ENCODE results near the gene OSBPL5.
A peak's percentile ranks its signal among the peaks of the same experiment; 100 is the strongest.

OSBPL5 gene

DNA sequence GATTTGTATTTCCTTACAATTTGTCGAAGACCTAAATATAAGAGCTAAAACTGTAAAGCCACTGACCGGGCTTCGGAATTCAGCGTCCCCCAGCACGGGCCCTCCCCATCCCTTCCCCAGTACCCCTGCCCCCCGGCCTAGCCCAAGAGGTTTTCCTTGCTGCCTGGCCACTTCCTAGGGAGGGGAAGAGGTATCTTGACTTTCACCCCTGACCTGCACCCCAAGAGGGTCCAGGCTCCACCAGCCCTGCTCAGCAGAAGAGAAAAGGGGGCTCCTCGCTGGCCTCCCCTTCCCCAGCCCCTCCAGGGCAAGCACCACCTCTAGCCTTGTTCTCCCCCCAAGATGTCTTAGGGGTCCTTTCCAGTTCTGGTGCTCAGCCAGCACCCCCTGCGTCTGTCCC lies 81.8 kb downstream of the OSBPL5 start:
- ChIA-PET POLR2A (no interaction called here), CTCF (no interaction called here)
- H3K36me3 ChIP-seq (ENCODE audit: control insufficient read depth in 2 of 2, insufficient read depth in 1 of 2, low read length in 2 of 2) = no peaks in the 10 kb centered on the region
- no peak for TF ChIP-seq KLF9 (tag by site-specific recombination; IDR thresholded peaks at IDR 0.05; ENCODE audit: low read depth)
- TF ChIP-seq, protein P1, sequence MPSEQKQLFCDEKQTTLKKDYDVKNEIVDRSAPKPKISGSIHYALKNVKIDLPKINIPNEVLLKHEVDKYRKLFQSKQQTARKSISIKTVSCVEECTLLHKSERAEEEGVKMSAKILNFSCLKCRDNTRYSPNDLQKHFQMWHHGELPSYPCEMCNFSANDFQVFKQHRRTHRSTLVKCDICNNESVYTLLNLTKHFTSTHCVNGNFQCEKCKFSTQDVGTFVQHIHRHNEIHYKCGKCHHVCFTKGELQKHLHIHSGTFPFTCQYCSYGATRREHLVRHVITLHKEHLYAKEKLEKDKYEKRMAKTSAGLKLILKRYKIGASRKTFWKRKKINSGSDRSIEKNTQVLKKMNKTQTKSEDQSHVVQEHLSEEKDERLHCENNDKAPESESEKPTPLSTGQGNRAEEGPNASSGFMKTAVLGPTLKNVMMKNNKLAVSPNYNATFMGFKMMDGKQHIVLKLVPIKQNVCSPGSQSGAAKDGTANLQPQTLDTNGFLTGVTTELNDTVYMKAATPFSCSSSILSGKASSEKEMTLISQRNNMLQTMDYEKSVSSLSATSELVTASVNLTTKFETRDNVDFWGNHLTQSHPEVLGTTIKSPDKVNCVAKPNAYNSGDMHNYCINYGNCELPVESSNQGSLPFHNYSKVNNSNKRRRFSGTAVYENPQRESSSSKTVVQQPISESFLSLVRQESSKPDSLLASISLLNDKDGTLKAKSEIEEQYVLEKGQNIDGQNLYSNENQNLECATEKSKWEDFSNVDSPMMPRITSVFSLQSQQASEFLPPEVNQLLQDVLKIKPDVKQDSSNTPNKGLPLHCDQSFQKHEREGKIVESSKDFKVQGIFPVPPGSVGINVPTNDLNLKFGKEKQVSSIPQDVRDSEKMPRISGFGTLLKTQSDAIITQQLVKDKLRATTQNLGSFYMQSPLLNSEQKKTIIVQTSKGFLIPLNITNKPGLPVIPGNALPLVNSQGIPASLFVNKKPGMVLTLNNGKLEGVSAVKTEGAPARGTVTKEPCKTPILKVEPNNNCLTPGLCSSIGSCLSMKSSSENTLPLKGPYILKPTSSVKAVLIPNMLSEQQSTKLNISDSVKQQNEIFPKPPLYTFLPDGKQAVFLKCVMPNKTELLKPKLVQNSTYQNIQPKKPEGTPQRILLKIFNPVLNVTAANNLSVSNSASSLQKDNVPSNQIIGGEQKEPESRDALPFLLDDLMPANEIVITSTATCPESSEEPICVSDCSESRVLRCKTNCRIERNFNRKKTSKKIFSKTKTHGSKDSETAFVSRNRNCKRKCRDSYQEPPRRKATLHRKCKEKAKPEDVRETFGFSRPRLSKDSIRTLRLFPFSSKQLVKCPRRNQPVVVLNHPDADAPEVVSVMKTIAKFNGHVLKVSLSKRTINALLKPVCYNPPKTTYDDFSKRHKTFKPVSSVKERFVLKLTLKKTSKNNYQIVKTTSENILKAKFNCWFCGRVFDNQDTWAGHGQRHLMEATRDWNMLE (tag by site-specific recombination; conservative IDR thresholded peaks at IDR 0.05; ENCODE audit: low read depth) = no peak
- no peak for TF ChIP-seq ZNF416 (tag by site-specific recombination; IDR thresholded peaks at IDR 0.05)
- TF ChIP-seq ZNF501 (tag by site-specific recombination; IDR thresholded peaks at IDR 0.05) = no peak
- TF ChIP-seq KLF1 (tag by site-specific recombination; IDR thresholded peaks at IDR 0.05) = no peak
- no peak for TF ChIP-seq ZNF112 (tag by site-specific recombination; IDR thresholded peaks at IDR 0.05)
- no peak for TF ChIP-seq IKZF3 (tag by site-specific recombination; IDR thresholded peaks at IDR 0.05)
- TF ChIP-seq ZNF560 (tag by site-specific recombination; IDR thresholded peaks at IDR 0.05; ENCODE audit: borderline replicate concordance) = no peak
- no peak for TF ChIP-seq ZNF350 (tag by site-specific recombination; IDR thresholded peaks at IDR 0.05)
- H3K4me3 ChIP-seq (ENCODE audit: low read depth, low read length) = no peak overlapping the region
- no peak overlapping the region for H3K27ac ChIP-seq (ENCODE audit: extremely low read depth, low read depth, low read length)
- H3K9me3 ChIP-seq (ENCODE audit: control insufficient read depth, insufficient read depth, low read depth, low read length) = no peaks in the 10 kb centered on the region
- no peaks in the 10 kb centered on the region for H3K4me1 ChIP-seq (ENCODE audit: control insufficient read depth, insufficient read depth, low read length)

GRCh38 chr11:3081386-3081751 lies 83.7 kb downstream of the OSBPL5 start:
- POLR2A ChIA-PET = no interaction called here

DNA sequence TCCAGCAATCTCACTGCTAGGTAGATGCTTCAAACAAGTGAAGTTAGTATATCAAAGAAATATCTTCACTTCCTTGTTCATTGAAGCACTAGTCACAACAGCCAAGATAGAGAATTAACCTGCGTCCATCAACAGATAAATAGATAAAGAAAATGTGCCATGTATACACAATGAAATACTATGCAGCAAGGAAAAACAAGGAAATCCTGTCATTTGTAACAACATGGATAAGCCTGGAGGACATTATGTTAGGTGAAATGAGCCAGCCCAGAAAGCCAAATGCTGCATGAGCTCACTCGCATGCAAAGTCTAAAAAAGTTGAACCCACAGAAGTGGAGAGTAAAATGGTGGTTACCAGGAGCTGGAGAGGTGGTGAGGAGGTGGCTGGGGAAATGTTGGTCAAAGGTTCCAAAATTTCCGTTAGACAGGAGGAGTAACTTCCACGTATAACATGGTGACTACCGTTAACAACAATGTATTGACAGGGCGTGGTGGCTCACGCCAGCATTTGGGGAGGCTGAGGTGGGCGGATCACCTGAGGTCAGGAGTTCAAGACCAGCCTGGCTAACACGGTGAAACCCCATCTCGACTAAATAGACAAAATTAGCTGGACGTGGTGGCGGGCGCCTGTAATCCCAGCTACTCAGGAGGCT lies 84.3 kb downstream of the OSBPL5 start:
- ChIA-PET POLR2A (no interaction called here), CTCF (interaction anchor here (0.7 kb wide), 1 partner anchor 71 kb away, joined by 3 read pairs; no protein-coding TSS in a partner anchor)

More at GRCh38 chr11:3081386-3081751, 83.7 kb downstream of the OSBPL5 start:
- Histone ChIP-seq H3K4me1 (ENCODE audit: control insufficient read depth, insufficient read depth, low read length) (no peaks in the 10 kb centered on the region), H3K36me3 (ENCODE audit: control insufficient read depth in 2 of 2, insufficient read depth in 1 of 2, low read length in 2 of 2) (no peaks in the 10 kb centered on the region), H3K4me3 (ENCODE audit: low read depth, low read length) (no peak overlapping the region), H3K9me3 (ENCODE audit: control insufficient read depth, insufficient read depth, low read depth, low read length) (no peaks in the 10 kb centered on the region), H3K27ac (ENCODE audit: extremely low read depth, low read depth, low read length) (no peak overlapping the region)
- CTCF ChIA-PET = interaction anchor here (0.8 kb wide), 1 partner anchor 44 kb away, joined by 4 read pairs; no protein-coding TSS in a partner anchor
- no peak for TF ChIP-seq ZNF302 (tag by site-specific recombination; IDR thresholded peaks at IDR 0.05; ENCODE audit: low read depth)

GRCh38 chr11:3080104-3080503 lies 85.0 kb downstream of the OSBPL5 start:
- Histone ChIP-seq H3K27ac (ENCODE audit: extremely low read depth, low read depth, low read length) (no peak overlapping the region), H3K36me3 (ENCODE audit: control insufficient read depth in 2 of 2, insufficient read depth in 1 of 2, low read length in 2 of 2) (no peaks in the 10 kb centered on the region), H3K4me3 (ENCODE audit: low read depth, low read length) (no peak overlapping the region), H3K4me1 (ENCODE audit: control insufficient read depth, insufficient read depth, low read length) (no peaks in the 10 kb centered on the region), H3K9me3 (ENCODE audit: control insufficient read depth, insufficient read depth, low read depth, low read length) (no peaks in the 10 kb centered on the region)
- ChIA-PET POLR2A (interaction anchor here (0.7 kb wide), 1 partner anchor 23 kb away, joined by 4 read pairs; no protein-coding TSS in a partner anchor), CTCF (interaction anchor here (0.6 to 0.9 kb wide), 4 partner anchors 10 to 48 kb away, joined by 3 to 4 read pairs (median 3); no protein-coding TSS in a partner anchor)
- TF ChIP-seq ZSCAN4 (tag by site-specific recombination; IDR thresholded peaks at IDR 0.05) (no peak), ZNF571 (tag by site-specific recombination; IDR thresholded peaks at IDR 0.05) (no peak), ZNF140 (tag by site-specific recombination; IDR thresholded peaks at IDR 0.05) (no peak), TCF7L2 (IDR thresholded peaks at IDR 0.05; ENCODE audit: borderline replicate concordance, low read depth, low read length) (no peak), ZNF645 (tag by site-specific recombination; IDR thresholded peaks at IDR 0.05) (no peak), ZNF391 (tag by site-specific recombination; IDR thresholded peaks at IDR 0.05; ENCODE audit: borderline replicate concordance, low read depth) (no peak), GLI4 (tag by site-specific recombination; IDR thresholded peaks at IDR 0.05) (no peak), RBAK (tag by site-specific recombination; IDR thresholded peaks at IDR 0.05) (no peak), ZNF416 (tag by site-specific recombination; IDR thresholded peaks at IDR 0.05) (no peak)

More for the DNA sequence above, 84.3 kb downstream of the OSBPL5 start:
- H3K27ac ChIP-seq (ENCODE audit: extremely low read depth, low read depth, low read length) = no peak overlapping the region
- no peak overlapping the region for H3K4me3 ChIP-seq (ENCODE audit: low read depth, low read length)
- no peaks in the 10 kb centered on the region for H3K36me3 ChIP-seq (ENCODE audit: control insufficient read depth in 2 of 2, insufficient read depth in 1 of 2, low read length in 2 of 2)
- TF ChIP-seq ZBTB7A (tag by site-specific recombination; IDR thresholded peaks at IDR 0.05; ENCODE audit: low read depth) (no peak), ZNF146 (tag by site-specific recombination; IDR thresholded peaks at IDR 0.05) (peak; percentile 81)
- no peaks in the 10 kb centered on the region for H3K4me1 ChIP-seq (ENCODE audit: control insufficient read depth, insufficient read depth, low read length)
- no peaks in the 10 kb centered on the region for H3K9me3 ChIP-seq (ENCODE audit: control insufficient read depth, insufficient read depth, low read depth, low read length)

Measured in HEK293 (cell line).